IMR-90 (cell line): Measurements from ENCODE around the gene MAS1L. TPM values are rescaled to one million over a fixed set of nuclear protein-coding genes. Genes with fewer than 3 reads are reported as not detected.

Source experiments
- ATAC-seq: fragments of 200-7000 bp; cut with Tn5 transposase; 2 replicates; pipeline ENCODE4 v1.9.1; 2020; ENCODE audit warnings: low read depth, mild to moderate bottlenecking, moderate library complexity
- BruUV-seq: library from RNA; stranded (reverse); fragments of 400-500 nt; replicated peaks from 2 replicates; lab custom pipeline; 2021; lab: Mats Ljungman, UMichigan
- CTCF ChIA-PET: fragments of 300-600 bp; formaldehyde crosslinking; extraction: SDS; loops from one replicate; lab custom pipeline; 2021; ENCODE audit warnings: antibody characterized with exemption; lab: Yijun Ruan, JAX
- POLR2A ChIA-PET: fragments of 300-600 bp; sonication (Branson Sonifier 250); formaldehyde crosslinking; loops from one replicate; lab custom pipeline; 2022; ENCODE audit warnings: antibody characterized with exemption; ENCODE audit not compliant: unreplicated experiment; lab: Charles Lee
- DNase-seq: peaks from one replicate; pipeline ENCODE4 v3.0.0; 2013
- H2AFZ ChIP-seq: replicated peaks from 2 replicates; pipeline ENCODE3; 2013; ENCODE audit warnings: low read length, mild to moderate bottlenecking; ENCODE audit not compliant: poor library complexity
- H2AK5ac ChIP-seq: 2 replicates; pipeline ENCODE4 v1.6.1; 2013; ENCODE audit warnings: low read depth, low read length, inconsistent platforms
- H2AK9ac ChIP-seq: replicated peaks from 2 replicates; pipeline ENCODE3; 2013; ENCODE audit warnings: mild to moderate bottlenecking, low read depth, low read length, moderate library complexity; ENCODE audit not compliant: poor library complexity
- H2BK120ac ChIP-seq: 2 replicates; pipeline ENCODE4 v1.6.1; 2013; ENCODE audit warnings: low read depth, low read length, inconsistent platforms
- H2BK15ac ChIP-seq: 3 replicates; pipeline ENCODE4 v1.6.1; 2013; ENCODE audit warnings: low read depth, low read length, inconsistent platforms
- H2BK20ac ChIP-seq: 2 replicates; pipeline ENCODE4 v1.6.1; 2013; ENCODE audit warnings: low read depth, mild to moderate bottlenecking, inconsistent platforms, low read length, moderate library complexity
- H2BK5ac ChIP-seq: 2 replicates; pipeline ENCODE4 v1.6.1; 2013; ENCODE audit warnings: mild to moderate bottlenecking, low read depth, low read length, inconsistent platforms; ENCODE audit not compliant: poor library complexity, severe bottlenecking
- H3K14ac ChIP-seq: replicated peaks from 2 replicates; pipeline ENCODE4 v1.6.1; 2013; ENCODE audit warnings: low read depth, low read length, inconsistent platforms
- H3K18ac ChIP-seq: 2 replicates; pipeline ENCODE4 v1.6.1; 2013; ENCODE audit warnings: low read depth, low read length, control low read depth
- H3K23ac ChIP-seq: 2 replicates; pipeline ENCODE4 v1.6.1; 2013; ENCODE audit warnings: low read depth, low read length, inconsistent platforms
- H3K27ac ChIP-seq: 2 replicates; pipeline ENCODE4 v1.5.1; 2013; ENCODE audit warnings: mild to moderate bottlenecking, control low read depth, low read length; ENCODE audit not compliant: insufficient read depth
- H3K27me3 ChIP-seq: 2 replicates; pipeline ENCODE4 v1.6.1; 2013; ENCODE audit warnings: low read length; ENCODE audit not compliant: control insufficient read depth, insufficient read depth
- H3K36me3 ChIP-seq: 2 replicates; pipeline ENCODE4 v1.6.1; 2013; ENCODE audit warnings: low read length, mixed read lengths; ENCODE audit not compliant: control insufficient read depth, insufficient read depth
- H3K4ac ChIP-seq: 2 replicates; pipeline ENCODE4 v1.6.1; 2013; ENCODE audit warnings: low read depth, low read length, inconsistent platforms
- H3K4me1 ChIP-seq: 2 replicates; pipeline ENCODE4 v1.6.1; 2013; ENCODE audit warnings: low read length, mixed read lengths; ENCODE audit not compliant: control insufficient read depth, insufficient read depth
- H3K4me2 ChIP-seq: 2 replicates; pipeline ENCODE4 v1.6.1; 2013; ENCODE audit warnings: low read depth, mild to moderate bottlenecking, control low read depth, low read length, moderate library complexity
- H3K4me3 ChIP-seq: 2 replicates; pipeline ENCODE4 v1.5.1; 2013; ENCODE audit warnings: low read depth, mild to moderate bottlenecking, control low read depth, low read length, moderate library complexity; ENCODE audit not compliant: insufficient read depth
- H3K56ac ChIP-seq: 2 replicates; pipeline ENCODE4 v1.6.1; 2013; ENCODE audit warnings: low read length, inconsistent platforms; ENCODE audit not compliant: insufficient read depth; ENCODE audit errors: extremely low read depth
- H3K79me1 ChIP-seq, 2 experiments: 2 replicates each; pipeline ENCODE4 v1.6.1; 2013; ENCODE audit warnings: low read length in 2 of 2, inconsistent platforms in 1 of 2, low read depth in 1 of 2
- H3K9ac ChIP-seq: 2 replicates; pipeline ENCODE4 v1.6.1; 2013; ENCODE audit warnings: low read depth, low read length, control low read depth
- H3K9me1 ChIP-seq: 2 replicates; pipeline ENCODE4 v1.6.1; 2013; ENCODE audit warnings: low read length, inconsistent platforms; ENCODE audit not compliant: insufficient read depth
- H3K9me3 ChIP-seq: 2 replicates; pipeline ENCODE4 v1.6.1; 2013; ENCODE audit warnings: low read length; ENCODE audit not compliant: control insufficient read depth, insufficient read depth
- H4K20me1 ChIP-seq: 2 replicates; pipeline ENCODE4 v1.6.1; 2013; ENCODE audit warnings: low read length, inconsistent platforms; ENCODE audit not compliant: insufficient read depth
- H4K5ac ChIP-seq: 2 replicates; pipeline ENCODE4 v1.6.1; 2013; ENCODE audit warnings: mild to moderate bottlenecking, low read depth, low read length, control low read depth
- H4K8ac ChIP-seq, 2 experiments: 2 replicates each; pipeline ENCODE4 v1.6.1; 2013; ENCODE audit warnings: low read depth in 2 of 2, low read length in 2 of 2, control low read depth in 1 of 2, inconsistent platforms in 1 of 2
- H4K91ac ChIP-seq: 2 replicates; pipeline ENCODE4 v1.6.1; 2013; ENCODE audit warnings: low read depth, low read length, inconsistent platforms; ENCODE audit not compliant: insufficient read depth
- BHLHE40 ChIP-seq: fragments of 150-350 bp; IDR thresholded peaks from 2 replicates; pipeline ENCODE4 v1.6.1; 2016; ENCODE audit warnings: mild to moderate bottlenecking, low read depth, low read length
- CEBPB ChIP-seq: IDR thresholded peaks from 2 replicates; pipeline ENCODE4 v1.6.1; 2012; ENCODE audit warnings: low read depth, low read length, improper control_type of control experiment
- CHD1 ChIP-seq: IDR thresholded peaks from 2 replicates; pipeline ENCODE4 v1.6.1; 2012; ENCODE audit warnings: low read depth, low read length, improper control_type of control experiment
- FOS ChIP-seq: fragments of 150-350 bp; IDR thresholded peaks from 2 replicates; pipeline ENCODE4 v1.6.1; 2016; ENCODE audit warnings: low read depth, low read length
- MAFK ChIP-seq: IDR thresholded peaks from 2 replicates; pipeline ENCODE4 v1.6.1; 2012; ENCODE audit warnings: low read depth, low read length, improper control_type of control experiment
- MAZ ChIP-seq: IDR thresholded peaks from 2 replicates; pipeline ENCODE4 v1.6.1; 2012; ENCODE audit warnings: low read depth, mild to moderate bottlenecking, low read length, improper control_type of control experiment, moderate library complexity, borderline replicate concordance
- MXI1 ChIP-seq: IDR thresholded peaks from 2 replicates; pipeline ENCODE4 v1.6.1; 2012; ENCODE audit warnings: low read depth, mild to moderate bottlenecking, low read length, moderate library complexity, borderline replicate concordance
- NFE2L2 ChIP-seq: fragments of 150-350 bp; IDR thresholded peaks from 2 replicates; pipeline ENCODE4 v1.6.1; 2016; ENCODE audit warnings: low read depth, mild to moderate bottlenecking, low read length
- POLR2A ChIP-seq: IDR thresholded peaks from 2 replicates; pipeline ENCODE4 v1.6.1; 2012; ENCODE audit warnings: mild to moderate bottlenecking, low read depth, low read length
- RAD21 ChIP-seq: IDR thresholded peaks from 2 replicates; pipeline ENCODE4 v1.6.1; 2012; ENCODE audit warnings: low read length, improper control_type of control experiment
- RCOR1 ChIP-seq: IDR thresholded peaks from 2 replicates; pipeline ENCODE4 v1.6.1; 2012; ENCODE audit warnings: mild to moderate bottlenecking, low read length, improper control_type of control experiment; ENCODE audit not compliant: insufficient replicate concordance
- RFX5 ChIP-seq: IDR thresholded peaks from 2 replicates; pipeline ENCODE4 v1.8.0; 2012; ENCODE audit warnings: low read depth, mild to moderate bottlenecking, low read length, moderate library complexity
- SMC3 ChIP-seq: fragments of 150-350 bp; IDR thresholded peaks from 2 replicates; pipeline ENCODE4 v1.6.1; 2016; ENCODE audit warnings: low read depth, mild to moderate bottlenecking, antibody characterized with exemption, low read length, moderate library complexity
- WGBS, 2 experiments: methylation state at CpG; one replicate each; pipeline versions ENCODE4 v1.1.5 to v1.1.7; 2013; ENCODE audit warnings: missing lambda C conversion rate in 2 of 2; ENCODE audit not compliant: insufficient read length in 1 of 2; ENCODE audit errors: extremely low coverage in 2 of 2; 5-methylcytosine and 5-hydroxymethylcytosine counted together
- dilution Hi-C: fragments of 300-500 bp; cut with HindIII; formaldehyde crosslinking; loops from one replicate; pipeline ENCODE4 v1.14.3; 2018; ENCODE audit warnings: low sequenced_read_pairs; ENCODE audit not compliant: unreplicated experiment
- in situ Hi-C: fragments of 300-500 bp; cut with MboI; formaldehyde crosslinking; loops from 3 replicates; pipeline ENCODE4 v1.14.3; 2019; ENCODE audit warnings: low sequenced_read_pairs, inconsistent platforms, mixed read lengths
- intact Hi-C: fragments of 100-400 bp; cut with micrococcal nuclease; formaldehyde crosslinking; loops from 2 replicates; pipeline ENCODE4 v1.10.0; 2022
- polyA plus RNA-seq, 3 experiments: library from polyadenylated mRNA; depleted of rRNA; stranded (reverse); fragments of >200 nt; gene quantifications; 2 replicates each; pipeline ENCODE4 v1.2.3, GENCODE V29; 2012; ENCODE audit warnings: low replicate concordance in 1 of 3
- total RNA-seq: library from RNA; depleted of rRNA; stranded (reverse); fragments of >200 nt; gene quantifications from 2 replicates; pipeline ENCODE4 v1.2.3, GENCODE V29; 2012
- TF ChIP-seq, protein P1 (sequence below): fragments of 150-350 bp; IDR thresholded peaks from 2 replicates; pipeline ENCODE4 v1.6.1; 2017; ENCODE audit warnings: mild to moderate bottlenecking, antibody characterized with exemption, low read length, low read depth
- TF ChIP-seq, protein P2 (sequence below): fragments of 150-350 bp; IDR thresholded peaks from 2 replicates; pipeline ENCODE4 v1.6.1; 2016; ENCODE audit warnings: low read depth, mild to moderate bottlenecking, low read length, moderate library complexity, borderline replicate concordance
- TF ChIP-seq, protein P3 (sequence below): conservative IDR thresholded peaks from 2 replicates; pipeline ENCODE4 v1.5.1; 2012; ENCODE audit warnings: mild to moderate bottlenecking, low read depth, low read length, improper control_type of control experiment

Gene MAS1L
- total and polyA plus RNA-seq, 2 of the 4 experiments (the other 2 are of a cell fraction), result not detected

DNA sequence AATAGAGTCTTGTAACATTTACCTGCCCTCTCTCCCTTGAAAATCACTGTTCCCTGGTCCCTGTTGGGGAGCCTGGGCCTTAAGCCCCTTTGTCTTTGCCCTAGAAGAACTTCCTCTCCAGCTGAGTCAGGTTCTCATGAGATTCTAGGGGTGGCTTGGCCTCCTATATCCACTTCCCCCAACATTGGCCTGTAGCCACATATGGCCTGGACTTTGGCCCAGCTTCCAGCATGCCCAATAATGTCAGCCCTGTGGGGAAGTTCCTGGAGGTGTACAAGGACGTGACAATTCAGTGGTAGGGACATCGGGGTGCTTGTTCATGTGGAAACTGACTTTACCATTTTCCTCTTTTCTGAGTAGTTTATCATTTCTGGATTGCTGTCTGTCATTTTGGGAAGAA, 17.2 kb upstream of the MAS1L start:
- Histone ChIP-seq H4K91ac (no peak overlapping the region), H3K4ac (no peak overlapping the region), H3K9me1 (no peaks in the 10 kb centered on the region), H3K27me3 (no peaks in the 10 kb centered on the region), H4K20me1 (no peaks in the 10 kb centered on the region), H3K9ac (no peak overlapping the region), H3K14ac (no peak overlapping the region), H3K4me3 (no peak overlapping the region), H3K9me3 (peaks cover 14% of the 10 kb centered on the region; the same call in 1 of the 2 replicates), H3K18ac (no peak overlapping the region), H2BK5ac (no peak overlapping the region), H3K79me1 (no peaks in the 10 kb centered on the region), H3K56ac (no peak overlapping the region), H2AK9ac (no peak overlapping the region), H2AFZ (no peak overlapping the region), H3K4me2 (no peak overlapping the region), H4K5ac (no peak overlapping the region), H2BK120ac (no peak overlapping the region), H2BK15ac (no peak overlapping the region), H3K23ac (no peak overlapping the region), H3K27ac (no peak overlapping the region), H2BK20ac (no peak overlapping the region), H3K4me1 (no peaks in the 10 kb centered on the region), H4K8ac (no peak overlapping the region), H2AK5ac (no peak overlapping the region), H3K36me3 (no peaks in the 10 kb centered on the region)
- TF ChIP-seq, protein P1, sequence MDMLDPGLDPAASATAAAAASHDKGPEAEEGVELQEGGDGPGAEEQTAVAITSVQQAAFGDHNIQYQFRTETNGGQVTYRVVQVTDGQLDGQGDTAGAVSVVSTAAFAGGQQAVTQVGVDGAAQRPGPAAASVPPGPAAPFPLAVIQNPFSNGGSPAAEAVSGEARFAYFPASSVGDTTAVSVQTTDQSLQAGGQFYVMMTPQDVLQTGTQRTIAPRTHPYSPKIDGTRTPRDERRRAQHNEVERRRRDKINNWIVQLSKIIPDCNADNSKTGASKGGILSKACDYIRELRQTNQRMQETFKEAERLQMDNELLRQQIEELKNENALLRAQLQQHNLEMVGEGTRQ, result no peak
- TF ChIP-seq POLR2A, result no peak
- no peak for TF ChIP-seq SMC3
- TF ChIP-seq NFE2L2, result no peak
- no peak for TF ChIP-seq FOS
- TF ChIP-seq MXI1, result no peak
- TF ChIP-seq RCOR1, result no peak
- no peak for TF ChIP-seq CEBPB
- TF ChIP-seq RAD21, result no peak
- TF ChIP-seq MAZ, result no peak
- TF ChIP-seq, protein P2, sequence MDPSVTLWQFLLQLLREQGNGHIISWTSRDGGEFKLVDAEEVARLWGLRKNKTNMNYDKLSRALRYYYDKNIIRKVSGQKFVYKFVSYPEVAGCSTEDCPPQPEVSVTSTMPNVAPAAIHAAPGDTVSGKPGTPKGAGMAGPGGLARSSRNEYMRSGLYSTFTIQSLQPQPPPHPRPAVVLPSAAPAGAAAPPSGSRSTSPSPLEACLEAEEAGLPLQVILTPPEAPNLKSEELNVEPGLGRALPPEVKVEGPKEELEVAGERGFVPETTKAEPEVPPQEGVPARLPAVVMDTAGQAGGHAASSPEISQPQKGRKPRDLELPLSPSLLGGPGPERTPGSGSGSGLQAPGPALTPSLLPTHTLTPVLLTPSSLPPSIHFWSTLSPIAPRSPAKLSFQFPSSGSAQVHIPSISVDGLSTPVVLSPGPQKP, result no peak
- no peak for TF ChIP-seq BHLHE40
- TF ChIP-seq, protein P3, sequence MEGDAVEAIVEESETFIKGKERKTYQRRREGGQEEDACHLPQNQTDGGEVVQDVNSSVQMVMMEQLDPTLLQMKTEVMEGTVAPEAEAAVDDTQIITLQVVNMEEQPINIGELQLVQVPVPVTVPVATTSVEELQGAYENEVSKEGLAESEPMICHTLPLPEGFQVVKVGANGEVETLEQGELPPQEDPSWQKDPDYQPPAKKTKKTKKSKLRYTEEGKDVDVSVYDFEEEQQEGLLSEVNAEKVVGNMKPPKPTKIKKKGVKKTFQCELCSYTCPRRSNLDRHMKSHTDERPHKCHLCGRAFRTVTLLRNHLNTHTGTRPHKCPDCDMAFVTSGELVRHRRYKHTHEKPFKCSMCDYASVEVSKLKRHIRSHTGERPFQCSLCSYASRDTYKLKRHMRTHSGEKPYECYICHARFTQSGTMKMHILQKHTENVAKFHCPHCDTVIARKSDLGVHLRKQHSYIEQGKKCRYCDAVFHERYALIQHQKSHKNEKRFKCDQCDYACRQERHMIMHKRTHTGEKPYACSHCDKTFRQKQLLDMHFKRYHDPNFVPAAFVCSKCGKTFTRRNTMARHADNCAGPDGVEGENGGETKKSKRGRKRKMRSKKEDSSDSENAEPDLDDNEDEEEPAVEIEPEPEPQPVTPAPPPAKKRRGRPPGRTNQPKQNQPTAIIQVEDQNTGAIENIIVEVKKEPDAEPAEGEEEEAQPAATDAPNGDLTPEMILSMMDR, result no peak
- TF ChIP-seq RFX5, result no peak
- TF ChIP-seq MAFK, result no peak
- TF ChIP-seq CHD1, result no peak
- BruUV-seq, result no TSS peak
- in situ Hi-C loops, result no loop called here
- DNase-seq, result no peak
- ChIA-PET POLR2A (no interaction called here), CTCF (no interaction called here)
- WGBS, 2 experiments, result no CpG with 5 or more reads among the region's 2 CpGs
- dilution Hi-C loops, result no loop called here
- intact Hi-C loops, result no loop called here
- ATAC-seq, result no peak
